Measurements from ENCODE around the gene FBXO44. TPM values are rescaled to one million over a fixed set of nuclear protein-coding genes. Genes with fewer than 3 reads are reported as not detected.

Gene FBXO44
- total RNA-seq, 1 experiment from 2014 or later: 70.8 TPM

DNA sequence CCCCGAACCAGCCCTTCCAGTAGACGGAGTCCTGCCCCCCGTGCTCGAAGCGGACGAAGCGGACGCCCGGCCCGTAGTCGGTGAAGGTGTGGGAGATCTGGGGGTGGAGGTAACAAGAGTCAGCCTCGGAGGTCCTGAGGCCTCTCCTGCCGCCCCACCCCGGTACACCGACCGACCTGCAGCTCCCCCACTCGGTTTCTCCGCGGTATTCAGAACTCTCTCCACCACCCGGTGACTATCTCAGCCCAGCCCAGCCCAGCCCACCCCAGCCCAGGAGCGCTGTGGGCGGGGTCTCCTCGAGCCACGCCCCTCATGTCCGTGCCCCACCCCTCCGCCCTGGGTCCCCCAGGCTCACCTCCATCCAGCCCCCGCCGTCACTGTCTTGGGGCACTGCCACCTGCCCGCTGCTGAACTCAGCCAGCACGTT, 5.9 kb upstream of the FBXO44 start:
- DNase-seq (ENCODE audit: low read depth, low spot score) (no peak), ATAC-seq (no peak)
- POLR2A ChIA-PET: interaction anchor here (0.7 kb wide), 1 partner anchor 73 kb away, joined by 7 read pairs; no protein-coding TSS in a partner anchor
- H3K4me1 ChIP-seq (ENCODE audit: control insufficient read depth, insufficient read depth, low read length): peaks cover 25% of the 10 kb centered on the region
- CTCF ChIA-PET: interaction anchor here (0.6 to 1.1 kb wide), 2 partner anchors 14 to 379 kb away, joined by 3 to 4 read pairs; no protein-coding TSS in a partner anchor
- intact Hi-C loops (cut with micrococcal nuclease; ENCODE audit: unreplicated experiment): loop anchor here (10.0 kb wide), 2 partner anchors 314 to 614 kb away; no protein-coding TSS in a partner anchor
- H3K4me3 ChIP-seq (ENCODE audit: low read depth in 2 of 2, low read length in 2 of 2): no peak overlapping the region
- no peak overlapping the region for H3K27ac ChIP-seq (ENCODE audit: low read length)
- BruUV-seq (replicated peaks): no TSS peak
- no peaks in the 10 kb centered on the region for H3K27me3 ChIP-seq (ENCODE audit: control insufficient read depth, insufficient read depth, low read length)
- H3K9me3 ChIP-seq (ENCODE audit: control insufficient read depth, insufficient read depth, low read depth, low read length): no peaks in the 10 kb centered on the region
- in situ Hi-C loops (cut with HindIII; ENCODE audit: low pct_unique_long_range_greater_than_20kb, low sequenced_read_pairs): no loop called here
- H3K36me3 ChIP-seq (ENCODE audit: control insufficient read depth, insufficient read depth, low read length): no peaks in the 10 kb centered on the region; the same call in 1 of the 2 replicates
- TF ChIP-seq TCF7L2 (IDR thresholded peaks at IDR 0.05; ENCODE audit: low read depth, low read length): no peak
- no peak for TF ChIP-seq SIN3A (IDR thresholded peaks at IDR 0.05; ENCODE audit: borderline replicate concordance, insufficient read depth, low read depth, low read length)
- TF ChIP-seq, protein P1, sequence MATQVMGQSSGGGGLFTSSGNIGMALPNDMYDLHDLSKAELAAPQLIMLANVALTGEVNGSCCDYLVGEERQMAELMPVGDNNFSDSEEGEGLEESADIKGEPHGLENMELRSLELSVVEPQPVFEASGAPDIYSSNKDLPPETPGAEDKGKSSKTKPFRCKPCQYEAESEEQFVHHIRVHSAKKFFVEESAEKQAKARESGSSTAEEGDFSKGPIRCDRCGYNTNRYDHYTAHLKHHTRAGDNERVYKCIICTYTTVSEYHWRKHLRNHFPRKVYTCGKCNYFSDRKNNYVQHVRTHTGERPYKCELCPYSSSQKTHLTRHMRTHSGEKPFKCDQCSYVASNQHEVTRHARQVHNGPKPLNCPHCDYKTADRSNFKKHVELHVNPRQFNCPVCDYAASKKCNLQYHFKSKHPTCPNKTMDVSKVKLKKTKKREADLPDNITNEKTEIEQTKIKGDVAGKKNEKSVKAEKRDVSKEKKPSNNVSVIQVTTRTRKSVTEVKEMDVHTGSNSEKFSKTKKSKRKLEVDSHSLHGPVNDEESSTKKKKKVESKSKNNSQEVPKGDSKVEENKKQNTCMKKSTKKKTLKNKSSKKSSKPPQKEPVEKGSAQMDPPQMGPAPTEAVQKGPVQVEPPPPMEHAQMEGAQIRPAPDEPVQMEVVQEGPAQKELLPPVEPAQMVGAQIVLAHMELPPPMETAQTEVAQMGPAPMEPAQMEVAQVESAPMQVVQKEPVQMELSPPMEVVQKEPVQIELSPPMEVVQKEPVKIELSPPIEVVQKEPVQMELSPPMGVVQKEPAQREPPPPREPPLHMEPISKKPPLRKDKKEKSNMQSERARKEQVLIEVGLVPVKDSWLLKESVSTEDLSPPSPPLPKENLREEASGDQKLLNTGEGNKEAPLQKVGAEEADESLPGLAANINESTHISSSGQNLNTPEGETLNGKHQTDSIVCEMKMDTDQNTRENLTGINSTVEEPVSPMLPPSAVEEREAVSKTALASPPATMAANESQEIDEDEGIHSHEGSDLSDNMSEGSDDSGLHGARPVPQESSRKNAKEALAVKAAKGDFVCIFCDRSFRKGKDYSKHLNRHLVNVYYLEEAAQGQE (IDR thresholded peaks at IDR 0.05; ENCODE audit: insufficient read depth in 1 of 2, low read depth in 2 of 2, low read length in 1 of 2): no peak
- TF ChIP-seq, protein P2, sequence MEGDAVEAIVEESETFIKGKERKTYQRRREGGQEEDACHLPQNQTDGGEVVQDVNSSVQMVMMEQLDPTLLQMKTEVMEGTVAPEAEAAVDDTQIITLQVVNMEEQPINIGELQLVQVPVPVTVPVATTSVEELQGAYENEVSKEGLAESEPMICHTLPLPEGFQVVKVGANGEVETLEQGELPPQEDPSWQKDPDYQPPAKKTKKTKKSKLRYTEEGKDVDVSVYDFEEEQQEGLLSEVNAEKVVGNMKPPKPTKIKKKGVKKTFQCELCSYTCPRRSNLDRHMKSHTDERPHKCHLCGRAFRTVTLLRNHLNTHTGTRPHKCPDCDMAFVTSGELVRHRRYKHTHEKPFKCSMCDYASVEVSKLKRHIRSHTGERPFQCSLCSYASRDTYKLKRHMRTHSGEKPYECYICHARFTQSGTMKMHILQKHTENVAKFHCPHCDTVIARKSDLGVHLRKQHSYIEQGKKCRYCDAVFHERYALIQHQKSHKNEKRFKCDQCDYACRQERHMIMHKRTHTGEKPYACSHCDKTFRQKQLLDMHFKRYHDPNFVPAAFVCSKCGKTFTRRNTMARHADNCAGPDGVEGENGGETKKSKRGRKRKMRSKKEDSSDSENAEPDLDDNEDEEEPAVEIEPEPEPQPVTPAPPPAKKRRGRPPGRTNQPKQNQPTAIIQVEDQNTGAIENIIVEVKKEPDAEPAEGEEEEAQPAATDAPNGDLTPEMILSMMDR (IDR thresholded peaks at IDR 0.05): no peak

DNA sequence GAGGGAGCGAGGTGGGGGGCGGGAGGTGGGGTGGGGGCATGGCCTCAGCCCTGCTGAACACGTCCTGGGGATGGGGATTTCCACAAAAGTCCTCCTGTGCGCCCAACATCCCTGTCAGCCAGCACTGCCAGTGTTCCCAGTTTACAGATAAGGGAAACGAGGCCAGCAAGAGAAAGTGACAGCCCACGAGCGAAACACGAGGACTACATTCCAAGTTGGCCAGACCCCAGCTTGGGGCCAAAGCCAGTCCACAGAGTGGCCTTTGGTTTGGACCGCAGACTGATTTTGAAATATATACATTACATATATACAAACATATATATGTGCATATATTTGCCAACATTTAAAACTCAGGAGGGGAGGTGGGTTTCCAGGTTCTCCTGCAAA, 5.4 kb upstream of the FBXO44 start:
- no peak for ATAC-seq

More for the DNA sequence above, 5.4 kb upstream of the FBXO44 start:
- ChIA-PET POLR2A (interaction anchor here (0.7 kb wide), 1 partner anchor 72 kb away, joined by 7 read pairs; no protein-coding TSS in a partner anchor), CTCF (interaction anchor here (0.6 to 1.1 kb wide), 2 partner anchors 13 to 380 kb away, joined by 3 to 4 read pairs; no protein-coding TSS in a partner anchor)
- Histone ChIP-seq H3K27ac (ENCODE audit: low read length) (no peak overlapping the region), H3K36me3 (ENCODE audit: control insufficient read depth, insufficient read depth, low read length) (no peaks in the 10 kb centered on the region; the same call in 1 of the 2 replicates), H3K27me3 (ENCODE audit: control insufficient read depth, insufficient read depth, low read length) (no peaks in the 10 kb centered on the region), H3K4me1 (ENCODE audit: control insufficient read depth, insufficient read depth, low read length) (peaks cover 25% of the 10 kb centered on the region), H3K9me3 (ENCODE audit: control insufficient read depth, insufficient read depth, low read depth, low read length) (no peaks in the 10 kb centered on the region), H3K4me3 (ENCODE audit: low read depth in 2 of 2, low read length in 2 of 2) (no peak overlapping the region)
- DNase-seq (ENCODE audit: low read depth, low spot score): no peak
- BruUV-seq (replicated peaks): no TSS peak
- TF ChIP-seq TCF7L2 (IDR thresholded peaks at IDR 0.05; ENCODE audit: low read depth, low read length) (no peak), SIN3A (IDR thresholded peaks at IDR 0.05; ENCODE audit: borderline replicate concordance, insufficient read depth, low read depth, low read length) (no peak), POLR2AphosphoS5 (IDR thresholded peaks at IDR 0.05; ENCODE audit: low read depth, low read length) (no peak)
- TF ChIP-seq, protein P1 (IDR thresholded peaks at IDR 0.05; ENCODE audit: insufficient read depth in 1 of 2, low read depth in 2 of 2, low read length in 1 of 2): no peak
- in situ Hi-C loops (cut with HindIII; ENCODE audit: low pct_unique_long_range_greater_than_20kb, low sequenced_read_pairs): no loop called here
- intact Hi-C loops (cut with micrococcal nuclease; ENCODE audit: unreplicated experiment): loop anchor here (10.0 kb wide), 2 partner anchors 314 to 614 kb away; no protein-coding TSS in a partner anchor

Measured in Panc1 (cell line).